ENCODE measurements around the gene PDE4D.

PDE4D gene

GRCh38 chr5:59421986-59422941 is 471.3 kb downstream of the PDE4D start:
- H3K27ac ChIP-seq (replicated peaks): no peak overlapping the region
- no peak for TF ChIP-seq POLR2AphosphoS5 (IDR thresholded peaks at IDR 0.05; ENCODE audit: low read depth)
- TF ChIP-seq, protein P1, sequence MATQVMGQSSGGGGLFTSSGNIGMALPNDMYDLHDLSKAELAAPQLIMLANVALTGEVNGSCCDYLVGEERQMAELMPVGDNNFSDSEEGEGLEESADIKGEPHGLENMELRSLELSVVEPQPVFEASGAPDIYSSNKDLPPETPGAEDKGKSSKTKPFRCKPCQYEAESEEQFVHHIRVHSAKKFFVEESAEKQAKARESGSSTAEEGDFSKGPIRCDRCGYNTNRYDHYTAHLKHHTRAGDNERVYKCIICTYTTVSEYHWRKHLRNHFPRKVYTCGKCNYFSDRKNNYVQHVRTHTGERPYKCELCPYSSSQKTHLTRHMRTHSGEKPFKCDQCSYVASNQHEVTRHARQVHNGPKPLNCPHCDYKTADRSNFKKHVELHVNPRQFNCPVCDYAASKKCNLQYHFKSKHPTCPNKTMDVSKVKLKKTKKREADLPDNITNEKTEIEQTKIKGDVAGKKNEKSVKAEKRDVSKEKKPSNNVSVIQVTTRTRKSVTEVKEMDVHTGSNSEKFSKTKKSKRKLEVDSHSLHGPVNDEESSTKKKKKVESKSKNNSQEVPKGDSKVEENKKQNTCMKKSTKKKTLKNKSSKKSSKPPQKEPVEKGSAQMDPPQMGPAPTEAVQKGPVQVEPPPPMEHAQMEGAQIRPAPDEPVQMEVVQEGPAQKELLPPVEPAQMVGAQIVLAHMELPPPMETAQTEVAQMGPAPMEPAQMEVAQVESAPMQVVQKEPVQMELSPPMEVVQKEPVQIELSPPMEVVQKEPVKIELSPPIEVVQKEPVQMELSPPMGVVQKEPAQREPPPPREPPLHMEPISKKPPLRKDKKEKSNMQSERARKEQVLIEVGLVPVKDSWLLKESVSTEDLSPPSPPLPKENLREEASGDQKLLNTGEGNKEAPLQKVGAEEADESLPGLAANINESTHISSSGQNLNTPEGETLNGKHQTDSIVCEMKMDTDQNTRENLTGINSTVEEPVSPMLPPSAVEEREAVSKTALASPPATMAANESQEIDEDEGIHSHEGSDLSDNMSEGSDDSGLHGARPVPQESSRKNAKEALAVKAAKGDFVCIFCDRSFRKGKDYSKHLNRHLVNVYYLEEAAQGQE (IDR thresholded peaks at IDR 0.05; ENCODE audit: insufficient replicate concordance, low read depth): no peak
- H3K27me3 ChIP-seq (ENCODE audit: insufficient read depth, poor library complexity, severe bottlenecking): no peaks in the 10 kb centered on the region
- no peak overlapping the region for H3K4me3 ChIP-seq (replicated peaks; ENCODE audit: insufficient read depth, low read length)
- no peak for DNase-seq (ENCODE audit: low read depth in 1 of 2, low spot score in 1 of 2)

GRCh38 chr5:59420596-59420995 is 472.9 kb downstream of the PDE4D start:
- H3K27ac ChIP-seq (replicated peaks): no peak overlapping the region
- H3K4me3 ChIP-seq (replicated peaks; ENCODE audit: insufficient read depth, low read length): no peak overlapping the region
- no peaks in the 10 kb centered on the region for H3K27me3 ChIP-seq (ENCODE audit: insufficient read depth, poor library complexity, severe bottlenecking)
- DNase-seq (ENCODE audit: low read depth in 1 of 2, low spot score in 1 of 2): no peak
- no peak for TF ChIP-seq GABPA (IDR thresholded peaks at IDR 0.05; ENCODE audit: low read depth)
- TF ChIP-seq, protein P1 (IDR thresholded peaks at IDR 0.05; ENCODE audit: insufficient replicate concordance, low read depth): no peak
- no peak for TF ChIP-seq CTCF (IDR thresholded peaks at IDR 0.05; ENCODE audit: insufficient read depth, low read length)
- no peak for TF ChIP-seq SPI1 (IDR thresholded peaks at IDR 0.05; ENCODE audit: borderline replicate concordance, low read depth)
- no peak for TF ChIP-seq POLR2AphosphoS5 (IDR thresholded peaks at IDR 0.05; ENCODE audit: low read depth)

GRCh38 chr5:59418808-59419207 is 474.7 kb downstream of the PDE4D start:
- no peak overlapping the region for H3K27ac ChIP-seq (replicated peaks)
- H3K4me3 ChIP-seq (replicated peaks; ENCODE audit: insufficient read depth, low read length): no peak overlapping the region
- TF ChIP-seq GABPA (IDR thresholded peaks at IDR 0.05; ENCODE audit: low read depth): no peak
- no peak for TF ChIP-seq SPI1 (IDR thresholded peaks at IDR 0.05; ENCODE audit: borderline replicate concordance, low read depth)
- TF ChIP-seq POLR2AphosphoS5 (IDR thresholded peaks at IDR 0.05; ENCODE audit: low read depth): no peak
- TF ChIP-seq, protein P1 (IDR thresholded peaks at IDR 0.05; ENCODE audit: insufficient replicate concordance, low read depth): no peak
- TF ChIP-seq CTCF (IDR thresholded peaks at IDR 0.05; ENCODE audit: insufficient read depth, low read length): no peak
- no peaks in the 10 kb centered on the region for H3K27me3 ChIP-seq (ENCODE audit: insufficient read depth, poor library complexity, severe bottlenecking)
- DNase-seq (ENCODE audit: low read depth in 1 of 2, low spot score in 1 of 2): no peak
